GM21360 (cell line): ENCODE measurements around the gene RPN2.

Experiments used
- ATAC-seq: cut with Tn5 transposase; IDR thresholded peaks from one replicate; pipeline ENCODE4 v1.9.1; 2021; ENCODE audit warnings: mild to moderate bottlenecking, moderate library complexity; ENCODE audit not compliant: unreplicated experiment

Gene RPN2

DNA sequence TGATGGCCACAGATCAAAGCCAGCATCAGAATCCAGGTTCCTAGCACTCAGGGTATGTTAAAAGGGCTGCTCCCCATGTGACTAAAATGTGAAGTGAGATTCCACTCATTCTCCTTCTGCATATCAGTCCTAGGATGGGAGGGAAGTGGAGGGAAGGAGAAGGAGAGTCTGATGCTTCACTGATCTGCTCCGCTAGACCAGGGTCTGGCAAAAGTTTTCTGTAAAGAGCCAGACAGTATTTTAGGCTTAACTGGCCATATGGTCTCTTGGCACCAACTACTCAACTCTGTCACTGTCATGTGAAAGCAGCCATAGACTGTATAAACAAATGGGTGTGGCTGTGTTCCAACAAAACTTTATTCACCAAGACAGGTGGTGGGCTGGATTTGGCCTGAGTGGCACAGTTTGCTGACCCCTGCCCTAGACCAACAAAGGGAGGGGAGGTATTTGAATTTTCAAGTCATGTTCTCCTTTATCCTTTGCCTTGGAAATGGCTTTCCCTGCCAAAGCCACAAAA, 59.9 kb downstream of the RPN2 start:
- no peak for ATAC-seq

DNA sequence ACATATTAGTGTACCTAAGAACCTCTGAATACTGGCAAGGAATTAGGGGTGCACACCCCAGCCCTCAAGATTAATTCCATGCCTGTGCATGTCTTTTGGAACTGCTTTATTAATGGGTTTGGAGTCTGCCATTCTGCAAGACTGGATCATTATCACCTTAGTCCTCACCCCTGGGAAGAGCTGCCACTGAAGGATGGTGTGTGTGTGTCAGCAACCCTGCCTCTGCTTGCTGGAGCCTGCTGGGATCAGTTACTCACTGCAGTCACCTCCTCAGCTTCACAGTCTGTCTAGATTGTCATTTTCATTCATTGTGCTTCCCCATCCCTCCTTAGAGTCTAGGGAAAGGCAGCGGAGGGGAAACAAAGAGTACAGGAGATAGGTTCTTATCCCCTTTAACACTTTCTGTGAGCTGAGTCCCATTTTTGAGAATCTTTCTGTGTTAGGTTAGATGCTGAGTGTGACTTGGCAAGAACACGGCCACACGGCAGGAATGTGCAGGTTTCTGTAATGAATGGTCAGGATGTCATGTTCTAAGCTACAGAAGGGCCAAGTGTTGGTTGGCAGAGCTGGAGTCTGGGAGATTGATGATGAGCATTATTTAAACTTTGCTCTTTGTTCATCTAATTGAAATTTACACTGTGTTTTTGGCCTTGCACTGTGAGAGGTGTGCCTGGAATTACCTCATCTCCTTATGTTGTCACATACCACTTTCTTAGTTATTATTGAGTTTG, 61.4 kb downstream of the RPN2 start:
- ATAC-seq = no peak

DNA sequence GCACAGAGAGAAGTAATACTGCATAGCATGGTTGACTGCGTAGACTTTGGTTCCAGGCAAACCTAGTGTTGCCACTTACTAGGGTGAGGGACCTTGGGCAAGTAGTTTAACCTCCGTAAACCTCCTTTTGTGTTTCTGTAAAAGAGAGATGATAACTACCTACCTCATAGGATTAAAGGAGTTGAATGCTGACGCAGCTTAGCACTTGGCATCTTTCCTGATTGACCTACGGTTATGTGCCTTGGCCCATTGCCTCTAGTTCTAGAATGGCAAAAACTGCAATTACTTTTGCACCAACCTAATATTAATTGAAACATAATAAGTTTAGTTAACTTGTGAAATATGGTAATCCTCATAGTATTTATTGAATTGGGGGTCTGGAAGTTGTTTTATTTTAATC, 63.4 kb downstream of the RPN2 start:
- no peak for ATAC-seq

DNA sequence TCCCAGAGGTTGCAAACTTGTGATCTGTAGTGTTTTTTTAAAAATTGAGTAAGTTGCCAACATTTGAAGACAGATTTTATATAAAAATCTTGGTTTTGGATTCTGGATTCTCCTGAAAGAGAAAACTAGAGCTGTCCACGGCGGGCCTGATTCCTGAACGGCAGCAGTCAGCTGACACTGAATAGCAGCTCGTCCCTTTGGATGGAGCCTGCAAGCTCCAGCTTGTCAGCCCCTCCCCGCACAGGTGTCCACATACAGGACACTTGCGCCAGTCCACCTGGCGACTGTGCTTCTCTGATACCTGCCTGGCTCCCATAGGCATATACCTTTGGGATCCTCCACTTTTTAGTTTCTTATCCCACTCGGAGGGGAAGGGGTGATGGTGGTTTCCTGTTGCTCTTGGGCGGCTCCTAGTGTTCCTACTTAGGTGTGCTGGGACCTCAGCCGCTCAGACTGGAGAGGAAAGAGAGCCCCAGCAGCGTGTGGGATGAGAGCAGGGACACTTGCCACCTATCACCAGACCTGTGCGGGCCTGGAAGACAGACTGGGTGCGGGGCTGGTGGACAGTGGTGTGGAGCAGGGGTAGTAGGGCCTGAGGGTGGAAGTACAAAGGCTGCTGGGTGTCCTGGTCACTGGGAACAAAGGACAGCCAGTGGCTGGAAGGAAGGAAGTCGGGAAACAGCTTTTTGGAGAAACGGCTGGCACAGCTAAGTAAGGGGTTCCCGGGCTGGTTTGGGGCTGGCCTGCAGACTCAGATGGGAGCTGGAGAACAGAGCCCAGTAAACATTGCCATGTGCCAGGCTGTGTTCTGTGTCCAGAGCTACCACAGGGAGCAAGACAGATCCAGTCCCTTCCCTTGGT, 64.2 kb downstream of the RPN2 start:
- no peak for ATAC-seq

DNA sequence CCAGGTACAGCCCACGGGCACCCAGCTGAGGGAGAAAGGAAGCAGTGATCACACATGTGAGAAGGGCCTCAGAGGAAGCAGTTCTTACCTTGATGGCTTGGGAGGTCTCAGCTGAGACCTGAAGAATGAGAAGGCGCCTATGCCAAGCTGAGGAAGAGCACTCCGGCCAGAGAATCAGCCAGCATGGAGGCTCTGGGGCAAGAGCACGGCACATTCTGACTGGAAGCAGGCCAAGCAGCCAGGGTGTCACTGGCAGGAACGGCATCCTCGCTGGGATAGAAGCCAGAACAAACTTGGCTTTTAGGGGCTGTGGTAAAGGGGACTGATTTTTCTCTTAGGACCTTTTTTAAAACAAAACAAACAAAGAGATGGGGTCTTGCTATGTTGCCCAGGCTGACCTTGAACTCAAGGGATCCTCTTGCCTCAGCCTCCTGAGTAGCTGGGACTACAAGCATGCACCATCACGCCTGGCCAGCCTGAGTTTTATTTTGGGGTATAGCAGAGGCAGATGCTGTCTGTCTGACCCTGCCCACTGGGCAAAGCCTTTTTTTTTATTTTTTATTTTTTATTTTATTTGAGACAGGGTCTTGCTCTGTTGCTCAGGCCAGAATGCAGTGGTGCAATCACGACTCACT, 64.9 kb downstream of the RPN2 start:
- ATAC-seq = no peak

DNA sequence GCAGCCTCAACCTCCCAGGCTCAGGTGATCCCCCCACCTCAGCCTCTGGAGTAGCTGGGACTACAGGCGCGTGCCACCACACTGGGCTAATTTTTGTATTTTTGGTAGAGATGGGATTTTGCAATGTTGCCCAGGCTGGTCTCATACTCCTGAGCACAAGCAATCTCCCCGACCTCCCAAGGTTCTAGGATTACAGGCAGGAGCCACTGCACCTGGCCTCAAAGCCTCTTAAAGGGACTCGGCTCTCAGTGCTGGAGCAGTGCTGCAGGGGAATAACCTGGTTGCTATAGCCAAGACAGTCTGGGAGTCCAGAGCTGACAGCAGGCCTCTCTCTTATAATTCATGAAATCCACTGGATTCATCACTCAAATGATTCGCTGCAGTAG, 65.4 kb downstream of the RPN2 start:
- ATAC-seq = no peak

DNA sequence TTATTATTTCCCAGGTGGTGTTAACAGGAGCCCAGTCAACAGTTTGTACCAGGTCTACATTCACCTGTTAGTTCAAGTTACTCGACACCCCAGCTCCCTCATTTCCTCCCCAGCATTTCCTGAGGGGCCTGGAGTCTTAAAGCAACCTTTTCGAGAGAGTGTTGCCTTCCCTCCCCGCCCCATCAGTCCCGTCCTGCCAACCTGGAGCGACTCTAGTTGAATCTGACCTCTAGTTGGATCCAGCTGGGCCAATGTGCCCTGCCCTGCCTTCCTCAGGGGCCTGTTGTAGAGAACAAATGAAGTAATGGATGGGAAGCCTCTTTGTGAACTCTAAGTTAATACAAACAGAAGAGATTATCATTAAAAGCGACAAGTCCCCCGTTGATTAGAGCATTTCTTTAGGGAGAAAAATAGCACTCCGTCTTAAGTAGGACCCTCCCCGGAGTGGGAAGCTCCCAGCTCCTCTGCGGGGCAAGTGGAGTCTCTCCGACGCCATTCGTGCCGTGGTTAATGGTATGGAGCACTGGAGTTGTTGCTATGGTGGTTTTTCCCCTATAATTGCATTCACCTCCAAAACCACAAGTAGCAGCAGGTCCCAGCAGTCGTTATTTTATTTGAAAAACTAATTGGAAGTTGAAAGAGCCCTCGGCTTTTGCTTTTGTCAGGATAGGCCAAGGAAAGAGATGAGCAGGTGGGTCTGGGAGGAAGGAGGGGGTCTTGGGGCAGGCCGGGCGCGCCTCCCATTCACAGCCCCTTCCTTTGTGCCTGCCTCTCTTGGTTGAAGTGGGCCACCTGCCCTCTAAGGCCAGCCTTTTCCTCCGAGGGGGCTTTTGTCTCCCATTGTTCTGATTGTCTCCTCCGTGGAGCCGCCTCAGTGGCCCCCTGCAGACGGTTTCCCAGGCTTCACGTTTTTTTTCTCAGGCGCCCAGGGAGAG, 66.4 kb downstream of the RPN2 start:
- ATAC-seq = no peak

DNA sequence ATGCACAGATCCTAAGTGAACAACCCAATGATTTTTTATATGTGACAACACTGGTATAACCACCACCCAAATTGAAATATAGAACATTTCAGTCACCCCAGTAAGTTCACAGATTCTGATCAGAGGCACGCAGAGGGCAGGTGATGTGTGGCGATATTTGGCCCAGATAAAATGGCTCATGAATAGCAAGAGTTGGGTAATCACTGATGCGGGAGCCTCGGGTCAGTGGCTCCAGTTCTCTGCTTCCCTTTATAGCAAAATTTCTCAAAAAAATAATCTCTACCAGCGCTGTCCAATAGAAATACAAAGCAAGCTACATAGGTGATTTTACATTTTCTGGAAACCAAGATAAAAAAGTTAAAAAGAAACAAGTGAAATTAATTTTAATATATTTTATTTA, 67.6 kb downstream of the RPN2 start:
- ATAC-seq = no peak

DNA sequence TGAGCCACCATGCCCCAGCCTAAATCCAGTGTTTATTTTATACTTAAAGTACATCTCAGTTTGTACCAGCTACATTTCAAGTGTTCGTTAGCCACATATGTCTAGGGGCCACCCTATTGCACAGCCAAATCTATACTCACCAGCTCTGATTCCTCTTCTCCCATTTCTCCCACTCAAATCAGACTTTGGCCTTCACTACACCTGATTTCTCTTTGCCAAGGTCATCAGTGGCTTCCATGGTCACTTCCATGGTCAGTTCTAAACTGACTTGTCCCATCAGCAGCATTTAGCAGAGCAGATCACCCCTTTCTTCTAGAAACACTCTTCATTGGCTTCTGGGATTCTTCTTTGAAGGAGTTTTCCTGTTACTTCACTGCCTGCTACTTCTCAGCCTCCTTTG, 68.4 kb downstream of the RPN2 start:
- ATAC-seq = no peak

DNA sequence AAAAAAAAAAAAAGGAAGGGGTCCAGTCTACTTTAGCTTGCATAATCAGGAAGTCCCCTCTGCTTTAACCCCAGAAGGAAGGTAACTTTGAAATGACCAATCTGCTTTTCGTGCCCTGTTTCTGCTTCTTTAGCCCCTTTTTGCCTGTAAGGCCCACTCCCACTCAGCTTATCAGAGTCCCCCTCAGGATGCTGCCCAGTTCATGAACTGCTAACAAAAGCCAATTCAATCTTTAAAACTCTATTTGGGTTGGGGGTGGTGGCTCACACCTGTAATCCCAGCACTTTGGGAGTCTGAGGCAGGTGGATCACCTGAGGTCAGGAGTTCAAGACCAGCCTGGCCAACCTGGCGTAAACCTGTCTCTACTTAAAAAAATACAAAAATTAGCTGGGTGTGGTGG, 70.2 kb downstream of the RPN2 start:
- ATAC-seq = no peak

DNA sequence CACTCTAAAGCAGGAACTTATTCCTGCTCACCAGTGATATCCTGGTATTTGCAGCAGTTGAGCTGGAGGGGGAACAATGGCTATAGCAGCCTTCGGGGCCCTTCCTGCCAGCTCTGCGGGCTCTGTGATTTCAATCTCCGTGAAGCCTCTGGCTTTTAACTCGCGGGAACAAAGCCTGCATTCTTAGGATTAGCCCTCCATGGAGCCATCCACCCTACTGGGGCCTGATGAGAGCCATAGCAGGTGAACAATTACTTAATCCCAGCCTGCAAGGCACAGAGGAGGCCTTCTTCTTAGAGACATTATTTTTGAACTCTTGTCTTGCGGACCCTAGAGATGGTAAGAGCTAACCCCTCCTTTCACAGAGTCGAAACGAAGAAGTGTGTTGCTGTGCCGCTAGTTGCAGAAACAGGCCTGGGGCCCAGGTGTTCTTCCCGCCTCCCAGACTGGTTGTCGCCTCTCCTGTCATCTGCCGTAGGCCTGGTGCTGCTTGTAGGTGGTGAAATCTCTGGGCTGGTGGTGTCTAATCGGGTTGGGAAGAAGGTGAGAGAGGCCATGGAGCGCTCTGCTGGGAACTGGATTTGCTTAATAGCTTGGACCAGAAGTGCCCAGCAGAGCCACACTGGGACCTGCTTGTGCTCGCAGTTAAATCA, 72.8 kb downstream of the RPN2 start:
- no peak for ATAC-seq

DNA sequence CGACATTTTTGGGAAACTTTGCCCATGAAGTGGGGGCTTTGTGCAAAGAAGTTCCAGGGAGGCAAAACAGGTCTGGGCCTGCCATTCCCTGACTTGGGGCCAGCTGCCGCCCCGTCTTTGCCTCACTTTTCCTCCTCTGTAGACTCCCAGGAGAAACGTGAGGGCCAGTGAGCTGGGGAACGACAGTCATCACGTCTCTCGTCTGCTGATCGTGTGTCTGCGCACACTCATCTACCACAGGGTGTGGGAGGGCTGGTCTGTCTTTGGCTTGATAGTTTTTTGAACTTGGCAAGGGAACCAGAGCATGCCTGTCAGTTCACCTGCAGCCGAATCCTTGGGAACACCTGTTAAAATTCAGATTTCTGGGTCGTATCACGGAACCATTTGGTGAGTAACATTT, 74.0 kb downstream of the RPN2 start:
- no peak for ATAC-seq

DNA sequence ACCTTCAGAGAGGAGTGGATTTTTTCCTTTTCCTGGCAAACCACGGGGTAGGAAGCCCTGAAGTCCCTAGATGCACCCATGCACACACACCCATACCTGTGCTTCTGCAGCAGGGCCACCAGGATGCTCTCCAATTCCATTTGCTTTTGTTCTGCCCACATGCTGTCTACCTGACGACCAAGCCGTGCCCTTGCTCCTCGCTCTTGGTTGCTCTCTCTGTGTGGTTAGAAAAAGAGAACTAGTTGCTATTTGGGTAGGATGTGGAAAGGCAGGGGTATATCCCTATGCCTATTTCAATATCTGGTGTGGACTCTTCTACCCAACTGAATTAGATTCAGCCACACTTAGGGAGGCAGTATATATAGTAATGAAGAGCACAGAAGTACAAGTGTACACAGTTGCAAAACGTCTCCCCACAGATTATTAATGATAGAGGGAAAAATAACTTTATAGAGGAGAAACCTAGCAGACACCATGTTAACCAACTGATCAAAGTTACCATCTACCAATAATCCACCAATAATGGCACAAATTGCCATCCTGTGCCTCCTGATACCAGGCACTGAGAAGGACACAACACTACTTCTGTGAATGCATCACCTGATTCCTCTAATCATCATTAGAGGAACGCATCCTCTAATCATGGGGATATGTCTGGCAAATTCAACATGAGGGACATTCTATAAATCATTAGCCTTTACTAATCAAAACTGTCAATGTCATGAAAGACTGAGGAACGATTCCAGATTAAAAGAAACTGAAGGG, 75.2 kb downstream of the RPN2 start:
- no peak for ATAC-seq

DNA sequence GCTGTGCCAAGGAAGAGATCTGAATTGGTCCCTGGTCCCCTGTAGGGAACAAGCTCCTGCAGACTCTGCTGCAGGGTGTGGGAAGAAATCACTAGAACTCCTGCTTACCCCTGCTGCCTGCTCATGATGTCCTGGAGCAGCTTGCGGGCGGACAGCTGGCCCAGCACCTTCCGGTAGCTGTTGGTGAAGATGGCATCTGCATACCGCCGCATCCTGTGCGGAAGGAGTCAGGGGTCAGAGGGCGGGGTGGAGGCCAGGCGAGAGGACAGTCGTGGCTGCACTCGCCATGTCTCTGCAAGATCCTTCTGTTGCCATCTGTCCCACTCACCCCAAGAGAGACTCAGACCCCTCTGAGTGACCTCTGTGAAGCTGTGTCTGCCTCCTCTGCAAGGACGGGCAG, 77.2 kb downstream of the RPN2 start:
- no peak for ATAC-seq

DNA sequence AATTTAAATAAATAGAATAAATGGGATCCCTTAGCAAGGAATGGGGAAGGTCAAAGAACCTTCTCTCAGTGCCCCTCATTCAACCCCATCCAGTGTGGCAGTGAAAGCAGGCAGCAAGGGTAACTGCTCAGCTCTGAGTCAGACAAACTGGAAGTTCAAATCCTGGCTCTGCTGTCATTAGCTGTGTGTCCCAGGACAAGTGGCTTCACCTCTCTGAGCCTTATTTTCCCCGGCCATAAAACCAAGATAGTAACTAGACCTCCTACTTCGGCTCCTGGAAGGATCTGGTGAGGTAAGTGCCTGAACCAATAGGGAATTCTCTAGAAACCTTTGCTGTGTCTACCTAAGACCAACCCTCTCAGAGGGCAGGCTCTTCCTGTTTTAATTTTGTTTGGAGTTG, 78.4 kb downstream of the RPN2 start:
- ATAC-seq = no peak

DNA sequence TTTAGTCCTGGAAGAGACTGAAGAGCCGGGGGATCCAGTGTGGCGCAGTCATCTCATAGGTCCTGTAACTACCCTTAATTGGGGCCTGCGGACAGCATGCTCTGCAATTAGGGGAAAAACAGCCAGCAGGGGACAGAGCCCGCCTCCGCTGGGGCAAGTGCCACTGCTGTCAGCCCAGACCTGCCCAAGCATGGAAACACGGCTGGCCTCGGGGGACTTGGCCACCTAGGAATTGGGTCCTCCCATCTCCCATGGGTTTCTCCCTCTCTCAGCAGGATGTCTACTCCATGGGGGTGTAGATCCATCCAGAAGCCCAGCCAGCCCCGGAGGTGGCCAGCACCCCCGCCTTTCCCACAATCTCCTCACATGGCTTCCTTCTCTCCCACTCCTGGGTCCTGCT, 78.9 kb downstream of the RPN2 start:
- ATAC-seq = no peak

DNA sequence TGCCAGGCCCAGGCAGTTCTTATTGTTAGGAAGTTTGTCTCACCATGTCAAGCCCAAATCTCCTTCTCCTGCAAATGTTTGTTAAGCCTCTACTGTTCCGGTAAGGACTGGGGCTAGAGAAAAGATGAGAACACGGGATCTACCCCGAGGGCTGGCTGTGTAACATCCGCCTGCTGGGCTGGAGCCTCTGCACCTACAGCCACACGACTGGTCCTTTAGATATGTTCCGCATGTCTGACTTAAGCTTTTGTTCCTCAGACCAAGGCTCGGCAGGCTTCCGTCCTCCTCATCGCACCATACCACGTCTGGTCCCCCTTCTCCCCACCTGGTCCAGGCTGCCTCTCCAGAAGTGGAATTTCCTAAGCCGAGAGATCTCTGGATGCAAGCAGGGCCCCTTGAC, 79.9 kb downstream of the RPN2 start:
- no peak for ATAC-seq

DNA sequence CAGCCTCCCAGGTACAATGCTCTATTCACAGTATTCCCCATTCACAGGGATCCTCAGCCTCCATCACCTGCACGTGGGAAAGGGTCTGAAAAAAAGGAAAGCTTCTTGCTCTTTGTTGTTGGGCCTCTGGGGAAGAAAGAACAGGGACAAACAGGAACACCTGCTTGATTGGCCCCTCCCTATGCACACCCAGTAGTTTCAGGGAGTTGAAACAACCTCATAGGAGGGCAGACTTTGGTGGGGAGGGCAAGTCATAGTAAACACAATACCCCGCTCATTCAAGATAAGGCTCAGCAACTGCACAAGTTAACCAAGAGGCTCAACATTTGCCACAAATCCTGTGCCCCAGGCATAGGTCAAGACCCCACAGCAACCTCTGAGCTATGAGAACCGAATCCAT, 80.7 kb downstream of the RPN2 start:
- no peak for ATAC-seq

DNA sequence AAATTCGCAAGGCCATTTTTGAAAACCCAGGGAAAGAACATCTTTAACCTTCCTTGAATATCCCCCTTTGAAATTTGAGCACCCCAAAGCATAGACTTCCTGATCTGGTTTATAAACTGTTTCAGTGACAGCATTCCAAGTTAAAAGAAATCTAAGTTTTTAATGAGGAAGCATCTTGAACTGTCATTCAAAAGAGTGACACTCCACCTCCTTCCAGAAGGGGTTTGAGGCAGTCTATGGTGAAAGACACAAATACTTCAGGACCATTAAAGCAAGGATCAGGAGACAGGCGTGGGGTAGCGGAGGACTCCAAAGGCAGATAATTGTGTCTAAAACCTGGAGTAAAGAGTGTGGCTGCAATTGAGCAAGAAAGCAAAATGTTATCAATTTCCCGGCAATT, 81.8 kb downstream of the RPN2 start:
- ATAC-seq = no peak
